Activated T-helper 1 cell treated with anti-CD3 and anti-CD28 coated beads, Interleukin-12 subunit alpha, Interleukin-12 subunit beta, Interleukin-2, Interleukin-4 antibody, amounts not matched to agents 30 ng/mL and 10 ng/mL and 1 ng/mL, durations not matched to agents 14 hours and 24 hours and 36 hours (primary cell): Measurements from ENCODE around the gene PPP2R5C. TPM values are rescaled to one million over a fixed set of nuclear protein-coding genes. Genes with fewer than 3 reads are reported as not detected.

Experiments used
- DNase-seq: peaks from one replicate; pipeline ENCODE4 v3.0.0; 2021; ENCODE audit warnings: low spot score
- H3K27ac Mint-ChIP-seq: one replicate; pipeline ENCODE4 v1.8.0; 2021; ENCODE audit warnings: mild to moderate bottlenecking, mixed read lengths
- H3K27me3 Mint-ChIP-seq: one replicate; pipeline ENCODE4 v1.8.0; 2022; ENCODE audit warnings: mild to moderate bottlenecking, moderate library complexity, mixed read lengths; ENCODE audit not compliant: insufficient read depth
- H3K36me3 Mint-ChIP-seq: one replicate; pipeline ENCODE4 v1.8.0; 2021; ENCODE audit warnings: low read depth, mixed read lengths
- H3K4me1 Mint-ChIP-seq: one replicate; pipeline ENCODE4 v1.8.0; 2021; ENCODE audit warnings: low read depth, mixed read lengths
- H3K4me3 Mint-ChIP-seq: one replicate; pipeline ENCODE4 v1.8.0; 2021; ENCODE audit warnings: mild to moderate bottlenecking, moderate library complexity, mixed read lengths
- H3K9me3 Mint-ChIP-seq: one replicate; pipeline ENCODE4 v1.8.0; 2021; ENCODE audit warnings: mixed read lengths
- intact Hi-C: fragments of 100-400 bp; cut with micrococcal nuclease; formaldehyde crosslinking; loops from one replicate; pipeline ENCODE4 v1.15.1; 2024
- total RNA-seq: library from RNA; stranded (reverse); gene quantifications from 2 replicates; pipeline ENCODE4 v1.2.3, GENCODE V29; 2022

Gene PPP2R5C
- total RNA-seq, 1 donor from 2014 or later, result 157 TPM

GRCh38 chr14:101961011-101961721 is 199.7 kb downstream of the PPP2R5C start:
- Mint-ChIP-seq H3K27ac (peak overlapping the region; percentile 51), H3K4me3 (no peak overlapping the region), H3K27me3 (peaks cover 2% of the 10 kb centered on the region)

GRCh38 chr14:101961746-101962502 is 200.4 kb downstream of the PPP2R5C start:
- peaks cover 2% of the 10 kb centered on the region for H3K27me3 Mint-ChIP-seq
- H3K4me1 Mint-ChIP-seq, result peaks cover 24% of the 10 kb centered on the region
- H3K36me3 Mint-ChIP-seq, result peaks cover 2% of the 10 kb centered on the region
- intact Hi-C loops, result loop anchor here (1.0 to 5.0 kb wide), 4 partner anchors 134 to 352 kb away; no protein-coding TSS in a partner anchor
- no peak overlapping the region for H3K4me3 Mint-ChIP-seq
- H3K9me3 Mint-ChIP-seq, result no peaks in the 10 kb centered on the region
- H3K27ac Mint-ChIP-seq, result no peak overlapping the region
- DNase-seq, result no peak

More at GRCh38 chr14:101961011-101961721, 199.7 kb downstream of the PPP2R5C start:
- Mint-ChIP-seq H3K36me3 (no peaks in the 10 kb centered on the region), H3K4me1 (peaks cover 19% of the 10 kb centered on the region), H3K9me3 (no peaks in the 10 kb centered on the region)
- DNase-seq, result peak; percentile 56
- intact Hi-C loops, result loop anchor here (1.0 to 5.0 kb wide), 4 partner anchors 135 to 353 kb away; no protein-coding TSS in a partner anchor

DNA sequence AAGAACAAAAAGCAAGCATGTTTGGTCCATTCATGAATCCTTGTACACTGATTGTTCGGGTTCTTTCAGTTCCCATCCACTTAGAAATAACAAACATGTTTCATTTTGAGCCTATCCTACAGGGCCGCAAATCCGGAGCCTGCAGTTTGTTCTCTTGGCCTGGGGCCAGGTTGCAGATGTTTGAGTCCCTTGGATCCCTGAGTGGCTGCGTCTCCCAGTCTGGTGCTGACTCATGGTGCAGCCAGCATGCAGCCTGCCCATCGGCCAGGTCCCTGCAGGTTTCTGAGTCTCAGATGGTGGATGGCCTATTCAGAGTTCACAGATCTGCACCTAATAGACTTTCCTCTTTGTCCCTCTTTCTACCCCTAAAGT is 201.0 kb downstream of the PPP2R5C start:
- H3K27me3 Mint-ChIP-seq, result peaks cover 2% of the 10 kb centered on the region
- H3K4me1 Mint-ChIP-seq, result peaks cover 26% of the 10 kb centered on the region
- H3K27ac Mint-ChIP-seq, result no peak overlapping the region
- no peak overlapping the region for H3K4me3 Mint-ChIP-seq
- DNase-seq, result no peak
- intact Hi-C loops, result loop anchor here (5.0 kb wide), 1 partner anchor 140 kb away; no protein-coding TSS in a partner anchor
- no peaks in the 10 kb centered on the region for H3K9me3 Mint-ChIP-seq
- H3K36me3 Mint-ChIP-seq, result peaks cover 4% of the 10 kb centered on the region

DNA sequence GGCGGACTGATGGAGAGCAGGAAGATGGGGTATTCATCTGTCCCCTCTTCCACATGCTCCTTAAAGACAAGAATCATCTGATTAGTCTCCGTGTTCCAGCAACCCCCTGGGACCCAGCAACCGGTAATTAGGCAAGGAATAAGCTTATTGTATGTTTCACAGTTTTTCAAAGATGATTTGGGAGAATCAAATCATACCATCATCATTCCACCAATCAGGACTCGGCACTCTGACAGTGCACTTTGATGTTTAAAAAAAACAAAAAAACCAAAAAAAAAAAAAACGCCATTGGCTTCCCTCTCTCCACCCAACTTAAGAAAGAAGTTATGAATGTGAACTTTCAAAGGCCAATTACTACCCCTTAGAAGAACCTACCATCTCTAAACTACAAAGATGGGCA is 201.5 kb downstream of the PPP2R5C start:
- intact Hi-C loops, result loop anchor here (5.0 kb wide), 1 partner anchor 141 kb away; no protein-coding TSS in a partner anchor
- Mint-ChIP-seq H3K4me1 (peaks cover 32% of the 10 kb centered on the region), H3K4me3 (no peak overlapping the region), H3K27ac (no peak overlapping the region), H3K9me3 (no peaks in the 10 kb centered on the region), H3K27me3 (peaks cover 2% of the 10 kb centered on the region), H3K36me3 (peaks cover 7% of the 10 kb centered on the region)
- DNase-seq, result no peak

GRCh38 chr14:101963656-101964296 is 202.3 kb downstream of the PPP2R5C start:
- no peak overlapping the region for H3K27ac Mint-ChIP-seq

GRCh38 chr14:101964297-101965180 is 203.0 kb downstream of the PPP2R5C start, which contains the start of gene DYNC1H1:
TSS of gene DYNC1H1 (plus strand) at chr14:101964573. CDS start at chr14:101964692, 119 bp downstream.
- peaks cover 9% of the 10 kb centered on the region for H3K36me3 Mint-ChIP-seq
- peaks cover 2% of the 10 kb centered on the region for H3K27me3 Mint-ChIP-seq
- intact Hi-C loops, result loop anchor here (1.0 to 5.0 kb wide), 9 partner anchors 16 to 546 kb away; partner anchors contain the start of genes HSP90AA1 and WDR20
- H3K27ac Mint-ChIP-seq, result peak within 1 kb of the TSS; percentile 93
- peaks cover 38% of the 10 kb centered on the region for H3K4me1 Mint-ChIP-seq
- no peaks in the 10 kb centered on the region for H3K9me3 Mint-ChIP-seq
- DNase-seq, result peak; percentile 89
- H3K4me3 Mint-ChIP-seq, result peak within 1 kb of the TSS; percentile 90

More at GRCh38 chr14:101963656-101964296, 202.3 kb downstream of the PPP2R5C start:
- peak overlapping the region; percentile 68 for H3K4me3 Mint-ChIP-seq
- intact Hi-C loops, result loop anchor here (1.0 to 5.0 kb wide), 7 partner anchors 15 to 547 kb away; partner anchors contain the start of gene HSP90AA1
- H3K27me3 Mint-ChIP-seq, result peaks cover 2% of the 10 kb centered on the region
- DNase-seq, result no peak
- H3K9me3 Mint-ChIP-seq, result no peaks in the 10 kb centered on the region
- H3K4me1 Mint-ChIP-seq, result peaks cover 38% of the 10 kb centered on the region
- peaks cover 7% of the 10 kb centered on the region for H3K36me3 Mint-ChIP-seq

- intact Hi-C loops, result loop anchor here (1.0 to 2.0 kb wide), 3 partner anchors 174 to 546 kb away; partner anchors contain the start of gene WDR20
Measured at GRCh38 chr14:101965181-101965544, 203.7 kb downstream of the PPP2R5C start.

DNA sequence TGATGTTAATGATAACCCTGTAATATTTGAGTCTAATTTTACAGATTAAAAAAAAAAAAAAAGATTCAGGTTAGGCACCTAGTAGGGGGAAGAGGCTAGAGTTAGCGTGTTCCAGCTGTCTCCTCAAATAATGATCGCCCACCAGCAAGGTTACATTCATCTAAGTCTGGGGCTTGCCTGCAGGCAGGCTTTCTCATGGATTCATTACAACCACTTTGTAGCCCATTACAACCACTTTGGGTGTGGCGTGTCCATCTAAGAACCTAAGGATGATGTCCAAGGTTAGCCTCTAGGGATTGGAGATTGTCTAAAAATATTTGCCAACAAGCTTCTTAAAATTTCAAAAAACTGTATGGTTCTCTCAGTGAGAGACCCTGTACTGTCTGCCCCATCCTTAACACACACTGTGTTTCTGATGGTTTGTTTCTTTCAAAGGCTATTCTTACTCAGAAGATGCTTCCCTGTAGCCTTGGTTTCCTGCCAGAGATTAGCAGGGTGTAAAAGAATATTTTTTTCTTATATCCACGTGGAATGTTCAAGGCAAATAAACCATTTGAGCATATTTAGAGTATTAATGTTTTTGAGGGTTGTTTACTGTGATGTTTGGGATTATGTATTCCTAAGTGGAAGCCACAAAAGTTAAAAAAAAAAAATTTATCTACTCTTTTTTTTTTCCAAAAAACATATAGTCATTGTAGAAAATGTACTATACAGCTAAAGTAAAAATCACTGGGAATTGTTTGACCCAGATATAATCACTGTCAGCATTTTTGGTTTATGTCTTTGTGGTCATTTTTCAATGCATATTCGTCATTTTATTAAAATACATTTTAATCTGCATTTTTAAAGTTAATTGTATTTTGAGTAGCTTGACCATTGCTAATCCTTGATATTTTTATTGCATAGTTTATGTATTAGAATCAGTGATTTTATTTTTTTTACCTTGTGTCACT is 204.5 kb downstream of the PPP2R5C start:
- H3K9me3 Mint-ChIP-seq, result no peaks in the 10 kb centered on the region
- peaks cover 2% of the 10 kb centered on the region for H3K27me3 Mint-ChIP-seq
- peak overlapping the region; percentile 87 for H3K27ac Mint-ChIP-seq
- H3K4me1 Mint-ChIP-seq, result peaks cover 46% of the 10 kb centered on the region
- DNase-seq, result no peak
- peaks cover 17% of the 10 kb centered on the region for H3K36me3 Mint-ChIP-seq
- intact Hi-C loops, result loop anchor here (1.0 to 2.0 kb wide), 3 partner anchors 173 to 545 kb away; partner anchors contain the start of gene WDR20
- H3K4me3 Mint-ChIP-seq, result peak overlapping the region; percentile 90

More at GRCh38 chr14:101965181-101965544, 203.7 kb downstream of the PPP2R5C start:
- no peaks in the 10 kb centered on the region for H3K9me3 Mint-ChIP-seq
- peaks cover 13% of the 10 kb centered on the region for H3K36me3 Mint-ChIP-seq
- peak; percentile 71 for DNase-seq
- peaks cover 41% of the 10 kb centered on the region for H3K4me1 Mint-ChIP-seq
- H3K27ac Mint-ChIP-seq, result peak overlapping the region; percentile 87
- peak overlapping the region; percentile 90 for H3K4me3 Mint-ChIP-seq
- H3K27me3 Mint-ChIP-seq, result peaks cover 2% of the 10 kb centered on the region

GRCh38 chr14:101966742-101967141 is 205.2 kb downstream of the PPP2R5C start:
- Mint-ChIP-seq H3K4me3 (peak overlapping the region; percentile 63), H3K27ac (no peak overlapping the region), H3K27me3 (peaks cover 2% of the 10 kb centered on the region), H3K36me3 (peaks cover 17% of the 10 kb centered on the region), H3K4me1 (peaks cover 43% of the 10 kb centered on the region), H3K9me3 (no peaks in the 10 kb centered on the region)
- DNase-seq, result no peak
- intact Hi-C loops, result no loop called here

- DNase-seq, result no peak
- Mint-ChIP-seq H3K36me3 (peaks cover 21% of the 10 kb centered on the region), H3K27ac (peak overlapping the region; percentile 41), H3K9me3 (no peaks in the 10 kb centered on the region), H3K4me3 (peak overlapping the region; percentile 27), H3K4me1 (peaks cover 54% of the 10 kb centered on the region), H3K27me3 (no peaks in the 10 kb centered on the region)
- intact Hi-C loops, result no loop called here
Measured at GRCh38 chr14:101968186-101968585, 206.7 kb downstream of the PPP2R5C start.

GRCh38 chr14:101969481-101969880 is 208.0 kb downstream of the PPP2R5C start:
- Mint-ChIP-seq H3K9me3 (no peaks in the 10 kb centered on the region), H3K27ac (no peak overlapping the region), H3K27me3 (no peaks in the 10 kb centered on the region), H3K4me3 (no peak overlapping the region), H3K4me1 (peaks cover 48% of the 10 kb centered on the region), H3K36me3 (peaks cover 21% of the 10 kb centered on the region)
- intact Hi-C loops, result no loop called here
- DNase-seq, result no peak
